Suppressor macrophage treated with lipopolysaccharide for 1 hour (primary cell): ENCODE measurements around the gene RAB6B.

Source experiments
- DNase-seq, 3 donors: peaks; one replicate each; pipeline ENCODE4 v3.0.0-alpha.2; 2020 to 2022

Gene RAB6B

DNA sequence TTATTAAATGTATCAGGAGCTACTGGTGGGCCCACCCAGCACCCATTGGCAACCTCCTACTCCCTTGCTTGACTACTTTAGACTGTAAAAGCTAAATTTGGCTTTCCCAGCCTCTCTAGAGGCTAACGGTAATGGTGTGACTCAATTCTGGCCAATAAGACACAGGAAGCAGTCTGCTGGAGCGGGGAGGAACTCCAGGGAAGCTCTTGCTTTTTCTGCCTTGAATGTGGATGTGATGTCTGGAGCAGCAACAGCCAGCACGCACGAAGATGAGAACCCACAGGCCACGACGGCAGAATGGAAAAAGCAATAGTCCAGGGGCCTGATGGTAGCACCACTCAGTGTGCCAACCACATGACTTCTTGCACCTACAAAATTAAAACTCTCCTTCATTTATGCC is 39.9 kb downstream of the RAB6B start:
- no peak for DNase-seq

DNA sequence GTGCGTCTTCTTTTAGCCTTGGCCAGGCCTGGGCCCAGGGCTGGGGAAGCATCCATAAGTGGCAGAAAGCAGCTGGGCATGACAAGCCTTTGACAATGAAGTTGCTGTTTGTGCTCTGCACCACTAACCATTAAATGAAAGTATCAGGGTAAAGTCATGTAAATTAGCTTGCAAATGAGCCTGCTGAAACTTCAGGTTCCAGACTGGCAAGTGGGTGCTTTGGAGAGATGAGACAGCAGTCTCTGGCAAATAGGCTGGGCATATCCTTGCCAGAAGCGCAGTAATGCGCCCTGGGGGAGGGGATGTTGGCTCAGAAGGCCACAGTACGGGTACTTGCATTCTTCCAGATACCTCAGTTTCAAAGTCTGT is 40.7 kb downstream of the RAB6B start:
- DNase-seq = no peak

DNA sequence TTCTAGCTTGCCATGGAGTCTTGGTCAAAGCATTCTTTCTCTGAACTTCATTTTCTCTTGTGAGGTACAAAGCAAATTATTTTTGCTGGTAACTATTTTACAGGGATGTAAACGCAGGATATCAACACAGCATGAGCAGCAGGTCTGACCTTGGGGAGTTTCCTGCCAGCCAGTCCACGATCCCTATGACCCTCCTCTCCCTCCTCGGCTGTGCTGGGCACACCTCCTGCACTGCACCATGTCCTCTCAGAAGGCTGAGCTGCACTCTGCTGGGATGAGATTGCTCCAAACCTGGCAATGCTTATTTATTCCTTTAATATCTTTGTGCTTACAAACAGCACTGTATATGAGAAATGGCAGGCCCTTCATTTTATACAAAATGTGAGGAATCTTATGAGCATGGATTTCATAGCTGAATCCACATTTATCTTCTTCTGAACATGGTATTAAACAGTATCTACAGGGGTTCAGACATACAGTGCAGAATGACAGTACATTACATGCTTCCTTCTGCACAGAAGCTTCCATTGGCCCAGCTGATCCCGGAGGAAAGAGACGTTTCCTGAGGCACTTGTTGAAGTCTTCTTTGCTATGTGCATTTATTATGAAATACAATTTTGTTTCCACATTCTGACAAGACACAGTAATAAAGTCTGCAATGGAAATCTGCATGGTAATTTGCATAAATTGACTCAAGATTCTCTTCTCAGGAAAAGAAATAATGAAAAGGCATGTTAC is 41.2 kb downstream of the RAB6B start:
- DNase-seq = no peak

DNA sequence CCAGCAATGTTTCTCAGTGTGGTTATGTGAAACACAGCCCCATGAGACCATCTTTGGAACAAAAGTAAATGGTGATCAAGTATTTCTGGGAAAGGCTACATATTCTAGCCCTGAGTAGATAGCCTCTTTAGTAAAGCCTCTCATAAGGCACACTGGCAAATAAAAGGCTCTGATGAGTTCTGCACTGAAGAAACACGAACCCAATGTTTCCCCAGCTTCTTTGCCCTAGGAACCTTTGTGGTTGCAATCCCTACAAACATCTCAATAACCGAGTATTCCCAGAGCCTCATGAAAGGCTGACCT is 41.8 kb downstream of the RAB6B start:
- DNase-seq = no peak

DNA sequence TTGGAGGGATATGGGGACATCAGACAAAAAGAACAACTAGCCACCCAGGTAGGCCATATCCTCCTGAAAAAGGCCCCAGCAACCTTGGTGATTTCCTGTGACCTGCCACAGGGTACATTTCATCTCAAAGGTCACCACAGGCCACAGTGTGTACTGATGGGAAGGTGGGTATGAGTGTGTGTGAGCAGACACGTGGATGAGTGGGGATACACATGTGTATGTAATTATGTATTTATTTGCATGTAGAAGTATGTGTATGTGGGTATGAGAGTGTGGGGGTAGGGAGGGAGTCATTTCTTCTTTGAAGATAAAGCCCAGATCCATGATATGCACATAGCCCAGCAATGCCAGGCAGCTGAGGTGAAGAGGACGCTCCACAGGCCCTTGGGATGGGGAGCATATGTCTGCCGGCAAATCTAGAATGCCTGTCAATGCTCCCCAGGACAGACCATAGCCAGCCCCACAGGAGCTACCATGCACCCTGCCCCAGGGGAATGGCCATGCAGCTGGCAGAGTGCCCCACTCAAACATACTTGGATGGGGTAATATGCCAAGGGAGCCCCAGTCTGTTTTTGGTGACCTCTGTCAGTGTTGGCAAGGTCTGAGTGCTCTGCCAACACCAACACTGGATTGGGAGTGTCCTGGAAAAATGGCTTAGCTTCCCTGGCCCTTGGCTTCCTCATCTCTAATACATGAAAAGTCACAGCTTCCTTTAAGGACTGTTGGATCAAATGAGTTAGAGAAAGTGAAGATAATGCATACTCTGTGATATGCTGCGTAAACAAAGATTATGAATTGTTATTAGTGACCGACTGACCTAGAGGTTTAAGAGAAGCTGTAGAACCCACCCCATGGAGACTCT is 42.4 kb downstream of the RAB6B start:
- DNase-seq = no peak

DNA sequence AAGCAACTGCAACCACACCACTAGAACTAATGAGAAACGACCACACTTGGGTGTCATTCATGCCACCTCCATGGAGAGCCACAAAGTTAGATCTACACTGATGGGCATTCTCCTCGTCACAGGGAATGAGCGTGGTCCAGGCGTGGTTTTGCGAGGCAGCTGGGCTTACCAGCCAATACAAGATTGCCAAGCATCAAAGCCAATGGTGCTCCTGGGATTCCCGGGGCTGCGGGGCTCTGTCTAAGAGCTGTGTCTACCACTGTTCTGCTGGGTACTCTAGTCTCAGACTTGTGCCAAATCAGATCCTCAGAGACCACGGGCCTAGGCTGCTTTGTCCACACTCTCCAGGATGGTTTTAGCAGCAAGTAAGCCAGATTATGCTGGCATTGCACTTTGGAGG is 43.8 kb downstream of the RAB6B start:
- DNase-seq = no peak

DNA sequence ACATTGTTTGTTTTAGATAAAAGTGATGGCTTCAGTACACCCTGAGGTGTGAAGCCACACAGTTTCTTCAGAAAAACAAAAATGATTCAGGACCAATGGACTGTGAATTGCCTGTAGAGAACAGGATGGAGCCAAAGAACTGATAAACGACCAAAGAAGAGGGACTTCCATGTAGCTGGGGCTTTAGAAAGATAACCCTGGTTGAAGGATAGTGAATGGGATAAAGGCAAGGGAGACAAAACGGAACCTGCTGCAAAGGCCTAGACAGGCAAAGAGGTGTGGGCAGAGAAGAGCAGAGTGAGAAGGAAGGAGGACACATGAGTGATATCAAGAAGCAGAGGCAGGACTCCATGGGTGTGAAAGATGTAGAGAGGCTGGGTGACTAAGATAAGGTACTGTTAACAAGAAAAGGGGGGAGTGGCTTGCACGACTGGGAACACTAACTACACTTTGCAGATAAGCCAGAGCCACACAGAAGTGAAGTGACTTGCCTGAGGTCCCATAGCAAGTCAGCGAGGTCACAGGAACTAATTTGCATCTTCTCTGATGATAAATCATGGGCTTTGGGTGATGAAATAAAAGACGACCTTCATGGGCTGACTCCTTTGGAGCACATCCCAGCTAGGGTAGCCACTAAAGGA is 44.3 kb downstream of the RAB6B start:
- DNase-seq = no peak

DNA sequence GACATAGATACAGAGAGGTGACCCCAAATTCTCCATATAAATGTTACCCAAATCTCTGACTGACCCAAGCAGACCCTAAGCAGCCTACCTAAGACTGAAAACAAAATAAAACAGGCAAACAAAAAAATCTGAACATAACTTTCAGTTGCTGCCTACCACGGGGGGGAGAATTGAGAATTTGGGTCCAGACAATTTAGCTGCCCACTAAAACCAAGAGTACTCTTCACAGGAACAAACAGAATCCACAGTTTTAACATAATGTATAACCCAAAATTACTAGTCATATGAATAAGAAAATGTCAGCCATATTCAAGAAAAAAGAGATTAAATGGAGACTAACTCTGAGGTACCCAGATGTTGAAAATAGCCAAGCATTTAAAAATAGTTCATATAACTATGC is 45.6 kb downstream of the RAB6B start:
- DNase-seq = no peak

DNA sequence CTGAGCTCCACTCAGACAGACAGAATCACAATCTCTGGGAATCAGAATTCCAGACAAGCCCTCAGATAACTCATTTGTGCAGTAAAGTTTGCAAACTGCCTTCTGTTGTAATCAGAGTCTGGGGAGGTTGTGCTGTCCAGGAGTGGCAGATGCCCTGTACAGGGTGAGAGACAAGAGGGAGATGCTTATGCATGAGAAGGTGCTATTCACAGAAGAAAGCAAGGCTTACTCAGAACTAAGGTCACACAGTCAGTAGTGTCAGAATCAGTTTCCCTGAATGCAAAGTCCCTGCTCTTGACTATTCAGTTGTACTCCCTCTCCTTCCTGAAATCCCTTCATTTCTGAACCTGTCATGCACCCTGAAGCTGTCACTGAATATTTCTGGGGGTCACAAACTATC is 46.3 kb downstream of the RAB6B start:
- no peak for DNase-seq

DNA sequence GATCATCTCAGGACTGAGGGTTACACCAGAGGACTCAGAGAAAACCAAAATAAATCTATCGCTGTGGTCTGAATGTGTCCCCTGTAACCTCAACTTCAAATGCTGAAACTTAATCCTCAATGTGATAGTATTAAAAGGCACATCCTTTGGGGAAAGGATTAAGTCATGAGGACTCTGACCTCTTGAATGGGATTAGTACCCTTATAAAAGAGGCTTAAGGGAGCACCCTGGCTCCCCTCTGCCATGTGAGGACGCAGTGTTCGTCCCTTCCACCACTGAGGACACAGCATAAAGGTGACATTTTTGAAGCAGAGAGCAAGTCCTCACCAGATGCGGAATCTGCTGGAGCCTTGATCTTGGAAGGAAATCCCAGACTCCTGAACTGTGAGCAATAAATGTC is 50.6 kb downstream of the RAB6B start:
- DNase-seq = no peak

DNA sequence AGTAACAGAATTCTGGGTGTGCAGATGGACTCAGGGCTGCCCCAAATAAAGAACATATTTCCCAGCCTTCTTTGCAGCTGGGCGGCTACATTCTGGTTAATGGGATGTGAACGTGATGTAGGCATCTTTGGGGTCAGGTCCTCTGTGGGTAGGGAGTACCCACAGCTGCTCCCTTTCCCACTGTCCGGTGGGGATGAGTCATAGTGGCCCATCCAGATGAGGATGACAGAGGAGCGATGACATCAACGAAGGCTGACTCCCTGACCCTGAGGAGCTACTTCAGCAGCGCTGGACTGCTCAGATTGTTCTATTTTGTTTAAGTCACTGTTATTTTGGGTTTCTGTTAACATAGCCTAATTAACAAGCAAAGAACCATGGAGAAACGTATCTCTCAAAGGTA is 52.0 kb downstream of the RAB6B start:
- DNase-seq = peak in 2 of 3 donors; percentile 12 to 18

DNA sequence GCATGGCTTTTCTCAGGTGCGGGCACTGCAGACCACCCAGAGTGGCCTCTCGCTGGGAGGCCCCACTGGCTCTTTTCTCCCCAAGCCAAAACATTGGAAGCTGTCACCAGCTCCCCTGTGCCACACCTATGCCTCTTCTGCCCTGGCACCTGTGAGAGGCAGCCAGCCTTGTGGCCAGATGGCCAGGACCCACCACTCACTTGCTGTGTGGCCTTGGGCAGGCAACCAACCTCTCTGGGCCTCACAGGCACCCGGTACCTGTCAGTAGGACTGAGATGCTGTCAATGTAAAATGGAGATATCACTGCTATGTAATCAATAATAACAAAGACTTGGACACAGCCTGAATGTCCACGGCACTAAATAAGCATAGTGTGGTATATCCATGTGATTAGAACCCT is 53.5 kb downstream of the RAB6B start:
- DNase-seq = no peak

DNA sequence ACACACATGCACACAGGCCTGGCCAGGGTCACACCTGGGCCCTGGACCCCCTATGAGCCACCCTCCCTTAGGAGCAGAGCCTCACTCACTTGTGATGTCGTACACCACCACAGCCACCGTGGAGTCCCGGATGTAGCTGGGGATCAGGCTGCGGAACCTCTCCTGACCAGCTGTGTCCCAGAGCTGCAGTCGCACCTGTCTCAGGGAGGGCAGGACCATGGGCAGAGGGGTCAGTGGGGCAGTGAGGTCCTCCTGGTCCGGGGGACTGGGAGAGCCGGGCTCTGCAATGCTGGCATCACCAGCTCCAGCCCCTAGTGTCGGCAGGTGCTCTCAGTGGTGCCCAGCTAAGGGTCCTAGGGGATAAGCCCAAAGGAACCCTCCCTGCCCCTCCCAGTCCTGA is 54.5 kb downstream of the RAB6B start:
- DNase-seq = no peak

DNA sequence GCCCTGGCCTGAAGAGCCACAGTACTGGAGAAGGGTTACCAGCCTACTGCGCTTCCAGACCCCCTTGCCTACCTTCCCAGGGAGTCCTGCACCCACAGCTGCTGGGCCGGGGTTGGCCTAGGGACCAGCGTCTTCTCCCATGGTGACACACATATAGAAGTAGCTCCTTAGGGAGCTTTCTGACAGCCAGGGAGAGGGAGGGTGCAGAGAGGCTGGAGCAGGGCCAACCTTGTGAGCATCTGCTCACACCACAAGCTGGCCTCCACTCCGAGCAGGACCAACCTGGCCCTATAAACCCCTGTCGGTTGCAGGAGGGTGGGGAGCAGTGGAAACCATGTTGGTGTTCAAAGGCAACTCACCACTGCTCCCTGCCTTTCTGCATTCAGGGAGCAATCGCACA is 54.9 kb downstream of the RAB6B start:
- DNase-seq = no peak

DNA sequence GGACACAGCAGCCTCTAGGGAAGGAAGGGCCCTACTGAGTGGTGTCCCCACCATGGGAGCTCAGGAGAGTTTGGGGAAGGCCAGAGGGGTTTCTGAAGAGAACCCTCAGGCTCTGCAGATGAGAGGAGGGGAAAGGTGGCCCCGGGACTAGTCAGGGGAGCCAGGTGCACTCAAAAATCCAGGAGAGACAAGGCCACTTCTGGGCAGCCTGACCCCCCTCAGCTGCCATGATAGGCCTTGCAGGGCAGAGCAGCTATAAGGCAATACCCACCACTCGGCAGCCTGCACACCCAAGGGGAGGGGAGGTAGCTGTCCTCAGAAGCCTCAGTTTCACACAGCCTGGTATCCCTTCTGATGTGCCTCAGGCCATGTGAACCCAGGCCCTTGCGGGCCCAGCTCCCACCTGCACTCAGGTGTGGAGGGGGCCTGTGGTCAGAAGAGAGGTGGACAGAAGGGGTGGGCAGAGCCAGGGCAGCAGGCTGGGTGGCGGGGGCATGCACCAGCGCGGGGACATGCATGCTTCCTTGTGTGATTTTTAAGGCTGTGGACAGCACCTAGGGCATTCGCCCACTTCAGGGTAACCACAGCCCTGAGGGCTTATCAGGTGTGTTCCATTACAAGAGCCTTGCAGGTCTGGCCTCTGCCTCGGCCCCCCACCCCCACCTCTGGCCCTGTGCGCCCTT is 55.5 kb downstream of the RAB6B start:
- no peak for DNase-seq

DNA sequence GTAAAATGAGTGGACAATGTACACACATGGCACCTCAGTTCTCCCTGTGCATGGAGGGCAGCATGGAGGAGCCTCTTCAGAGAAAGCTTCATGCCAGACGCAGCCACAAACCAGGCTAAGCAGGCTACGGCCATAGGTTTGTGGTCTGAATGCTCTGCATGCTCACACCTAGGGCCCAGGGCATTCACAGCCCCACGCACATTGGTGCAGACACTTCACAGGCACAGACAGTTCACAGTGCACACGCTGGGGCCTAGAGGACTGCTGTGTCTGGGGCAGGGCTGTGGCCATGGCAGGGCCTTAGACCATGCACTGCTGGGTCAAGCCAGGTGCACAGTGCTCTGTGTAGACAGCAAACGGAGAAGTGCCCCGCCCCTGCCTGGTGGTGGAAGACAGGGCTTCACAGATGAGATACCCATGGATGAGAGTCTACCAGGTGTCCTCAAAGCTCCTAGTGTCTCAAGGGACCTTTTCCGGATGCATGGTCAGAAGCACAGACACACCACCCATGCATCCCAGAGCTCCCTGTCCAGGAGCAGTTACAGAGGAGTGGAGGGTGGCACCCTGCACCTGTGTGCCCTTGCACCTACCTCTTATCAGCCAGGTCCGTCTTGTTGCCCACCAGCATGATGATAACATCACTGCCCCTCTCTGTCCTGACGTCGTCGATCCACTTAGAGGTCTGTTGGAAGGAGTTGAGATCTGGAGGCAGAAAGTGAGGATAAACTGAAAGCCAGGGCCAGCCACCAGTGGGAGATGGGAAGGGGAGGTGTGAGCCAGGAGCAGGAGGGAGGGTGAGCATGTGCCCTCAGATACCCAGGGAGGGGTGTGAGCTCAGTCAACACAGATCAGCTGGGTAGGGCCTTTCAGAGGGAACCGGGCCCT is 56.5 kb downstream of the RAB6B start:
- no peak for DNase-seq

DNA sequence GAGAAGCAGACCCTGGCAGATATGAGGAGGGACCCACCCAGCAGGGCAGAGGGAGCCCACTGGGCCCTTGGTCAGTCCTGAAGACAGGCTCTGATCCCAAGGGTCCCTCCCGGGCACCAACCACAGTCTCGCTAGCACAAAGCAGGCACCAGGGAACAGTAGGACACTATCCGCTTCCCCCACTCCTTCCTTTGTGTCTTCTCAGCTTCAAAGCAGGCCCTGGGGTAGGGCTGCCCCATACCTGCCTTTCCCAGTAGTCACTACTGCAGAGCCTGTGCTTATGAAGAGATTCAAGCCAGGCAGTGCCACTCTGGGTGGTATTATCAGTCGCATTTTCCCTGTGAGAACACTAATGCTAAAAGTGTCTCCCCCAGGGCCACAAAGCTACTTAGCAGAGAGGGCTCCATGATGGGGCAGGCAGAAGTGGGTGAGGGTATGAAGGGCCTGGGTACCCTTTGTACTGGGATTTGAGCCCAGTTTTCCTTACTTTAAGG is 57.3 kb downstream of the RAB6B start:
- no peak for DNase-seq

DNA sequence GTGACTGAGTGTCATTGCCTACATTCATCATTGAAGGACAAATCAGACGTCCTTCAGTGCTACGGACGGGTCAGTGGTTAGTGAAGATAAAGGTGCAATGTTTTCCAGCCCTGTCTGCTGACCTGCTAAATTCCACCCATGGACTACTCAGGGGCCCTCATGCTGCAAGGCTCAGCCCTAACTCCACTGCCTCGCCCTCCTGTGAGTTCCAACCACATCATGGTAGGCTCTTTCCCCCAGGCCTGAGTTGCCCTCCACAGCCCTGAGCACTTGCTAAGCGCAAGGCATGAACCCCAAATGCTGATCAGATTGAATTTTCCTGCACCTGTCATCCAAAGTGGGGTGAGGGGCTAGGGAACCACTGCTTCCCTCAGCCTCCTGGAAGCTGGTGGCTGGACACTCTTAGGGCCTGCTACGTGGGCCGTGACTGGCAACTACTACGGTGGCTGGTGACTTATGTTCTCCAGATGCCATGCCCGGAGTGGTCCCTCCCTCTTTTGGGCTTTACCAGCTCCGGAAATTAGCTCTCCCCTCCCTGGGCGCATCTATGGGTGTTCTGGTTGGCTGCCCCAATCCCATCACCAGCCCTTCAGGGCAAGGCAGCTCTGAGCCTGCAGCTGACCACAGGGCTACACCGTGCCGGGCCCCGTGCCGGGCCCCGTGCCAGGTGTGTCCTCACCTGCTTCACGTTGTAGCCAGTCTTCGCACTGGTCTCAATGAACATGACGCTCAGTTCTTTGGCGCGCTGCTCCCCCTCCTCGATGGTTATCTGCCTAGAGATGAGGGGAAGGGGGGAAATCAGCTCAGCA is 58.0 kb downstream of the RAB6B start:
- no peak for DNase-seq

DNA sequence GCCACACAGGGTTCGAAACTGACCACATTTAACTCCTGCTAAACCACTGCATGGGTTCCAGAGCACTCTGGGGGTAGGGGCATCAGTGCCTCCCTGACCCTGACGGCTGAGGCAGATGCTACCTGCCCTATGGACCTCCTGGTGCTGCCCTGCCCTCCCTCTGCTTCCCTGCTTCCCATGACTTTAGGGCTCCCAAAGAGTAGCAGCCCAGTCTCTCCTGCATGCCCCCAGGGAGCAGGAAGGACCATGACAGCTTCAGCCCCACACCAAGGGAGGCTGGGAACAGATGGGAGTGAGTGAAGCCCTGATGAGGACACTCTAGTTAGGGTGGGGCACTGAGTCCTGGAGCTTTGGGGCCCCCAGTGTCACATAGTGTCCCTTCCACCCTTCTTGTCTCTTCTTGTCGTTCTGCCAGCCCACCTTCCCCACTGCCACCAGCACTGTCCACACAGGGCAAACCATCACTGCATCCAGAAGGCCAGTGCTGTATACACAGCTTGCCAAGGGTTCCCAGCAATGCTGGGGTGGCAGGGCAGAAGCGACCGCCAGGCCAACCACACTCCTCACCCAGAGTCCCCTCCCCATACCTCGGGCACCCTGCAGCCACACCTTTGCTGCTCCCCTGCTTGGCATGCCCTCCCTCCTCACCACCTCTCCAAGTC is 59.1 kb downstream of the RAB6B start:
- DNase-seq = no peak

DNA sequence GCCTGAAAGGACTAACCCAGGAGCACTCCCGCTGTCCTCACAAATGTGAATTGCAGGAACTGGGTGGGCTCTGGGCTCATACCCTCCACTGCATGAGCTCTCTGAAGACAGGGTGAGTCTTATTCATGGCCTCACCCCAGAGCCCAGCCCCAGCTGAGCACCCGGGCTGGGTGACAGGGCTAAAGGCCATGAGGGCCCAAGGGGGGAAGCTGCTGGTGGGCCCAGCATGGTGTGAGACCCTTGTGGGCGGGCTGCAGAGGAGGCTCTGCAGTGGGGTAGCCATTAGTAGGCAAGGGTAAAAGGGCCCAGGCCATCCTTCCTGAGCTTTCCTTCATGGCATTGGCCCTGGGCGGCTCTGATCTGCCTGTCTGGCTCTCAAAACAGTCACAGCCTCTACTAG is 59.7 kb downstream of the RAB6B start:
- DNase-seq = no peak

DNA sequence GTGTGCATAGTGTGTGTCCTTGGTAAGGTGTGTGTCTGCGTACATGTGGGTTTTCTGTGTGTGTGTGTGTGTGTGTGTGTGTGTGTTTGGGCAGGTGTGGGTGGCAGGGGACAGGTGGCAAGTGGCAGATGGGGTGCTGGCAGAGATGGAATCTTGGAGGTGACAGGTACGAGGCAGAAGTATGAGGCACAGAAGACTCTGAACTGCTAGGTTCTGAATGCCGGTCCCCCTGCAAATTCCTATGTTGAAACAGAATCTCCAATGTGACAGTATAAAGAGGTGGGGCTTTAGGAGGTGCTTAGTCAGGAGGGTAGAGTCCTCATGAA is 60.3 kb downstream of the RAB6B start:
- DNase-seq = no peak
